NT2/D1 (cell line): ENCODE measurements around the gene HOMER2.
"Not testable (repeated sequence)": the region's sequence is repeated elsewhere in the genome, so short reads cannot be mapped to it uniquely, and the experiment has no call there.

Source experiments
- SUZ12 ChIP-seq: IDR thresholded peaks from 2 replicates; pipeline ENCODE4 v1.6.1; 2011; ENCODE audit not compliant: insufficient read length, insufficient read depth; ENCODE audit errors: extremely low read depth
- YY1 ChIP-seq: IDR thresholded peaks from 2 replicates; pipeline ENCODE4 v1.6.1; 2011; ENCODE audit not compliant: insufficient read length, insufficient read depth
- ZNF274 ChIP-seq: IDR thresholded peaks from 2 replicates; pipeline ENCODE4 v1.6.1; 2011; ENCODE audit warnings: mild to moderate bottlenecking, low read depth, low read length

DNA sequence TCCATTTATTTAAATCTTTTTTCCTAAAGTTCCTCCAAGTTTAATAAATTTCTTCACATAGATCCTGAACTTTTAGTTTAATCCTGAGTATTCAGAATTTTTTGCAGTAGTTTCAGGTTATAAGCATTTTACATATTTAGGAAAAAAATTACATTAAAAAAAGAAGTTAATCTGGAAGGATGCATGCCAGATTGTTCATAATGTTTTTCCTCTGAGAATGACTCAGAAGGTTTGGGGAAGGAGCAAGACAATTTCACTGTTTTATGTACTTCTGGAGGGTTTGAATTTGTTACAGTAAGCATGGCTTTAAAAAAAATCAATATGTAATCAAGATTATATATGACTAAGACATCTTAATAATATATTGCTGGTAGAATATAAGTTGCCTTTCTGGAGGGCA is 130.7 kb downstream of the HOMER2 start:
- not testable (repeated sequence) for TF ChIP-seq ZNF274, YY1, SUZ12
